Lower leg skin (tissue), 3 donors: ENCODE measurements around the gene PPP1R3F.

Experiments
- CTCF ChIP-seq, 3 donors: fragments of 450-650 bp; IDR thresholded peaks; one replicate each; pipeline ENCODE4 v1.5.1; 2016; ENCODE audit warnings: antibody characterized with exemption in 3 of 3, mild to moderate bottlenecking in 3 of 3, moderate library complexity in 2 of 3
- POLR2A ChIP-seq, 2 donors: fragments of 450-650 bp; IDR thresholded peaks; one replicate each; pipeline ENCODE4 v1.6.1; 2016 to 2017; ENCODE audit warnings: antibody characterized with exemption in 2 of 2, mild to moderate bottlenecking in 1 of 2, moderate library complexity in 1 of 2

- no peak for TF ChIP-seq CTCF (IDR thresholded peaks at IDR 0.05)
- no peak for TF ChIP-seq POLR2A (IDR thresholded peaks at IDR 0.05)
These were observed 37.1 kb upstream of the PPP1R3F start for GRCh38 chrX:49232525-49232924.
